Measurements from ENCODE around the gene ADGRG3. TPM values are rescaled to one million over a fixed set of nuclear protein-coding genes. Genes with fewer than 3 reads are reported as not detected.
A peak's percentile ranks its signal among the peaks of the same experiment; 100 is the strongest.

Gene ADGRG3
- total and polyA plus RNA-seq, 2 experiments from 2014 or later: not detected

GRCh38 chr16:57732714-57733113, 64.6 kb downstream of the ADGRG3 start (continued):
- no peak for TF ChIP-seq REST (IDR thresholded peaks at IDR 0.05; ENCODE audit: unreplicated experiment)
- TF ChIP-seq, protein P1, sequence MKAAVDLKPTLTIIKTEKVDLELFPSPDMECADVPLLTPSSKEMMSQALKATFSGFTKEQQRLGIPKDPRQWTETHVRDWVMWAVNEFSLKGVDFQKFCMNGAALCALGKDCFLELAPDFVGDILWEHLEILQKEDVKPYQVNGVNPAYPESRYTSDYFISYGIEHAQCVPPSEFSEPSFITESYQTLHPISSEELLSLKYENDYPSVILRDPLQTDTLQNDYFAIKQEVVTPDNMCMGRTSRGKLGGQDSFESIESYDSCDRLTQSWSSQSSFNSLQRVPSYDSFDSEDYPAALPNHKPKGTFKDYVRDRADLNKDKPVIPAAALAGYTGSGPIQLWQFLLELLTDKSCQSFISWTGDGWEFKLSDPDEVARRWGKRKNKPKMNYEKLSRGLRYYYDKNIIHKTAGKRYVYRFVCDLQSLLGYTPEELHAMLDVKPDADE (IDR thresholded peaks at IDR 0.05): no peak
- no peak for TF ChIP-seq NANOG (IDR thresholded peaks at IDR 0.05; ENCODE audit: borderline replicate concordance)
- no peak for TF ChIP-seq EZH2 (IDR thresholded peaks at IDR 0.05; ENCODE audit: low read depth, unreplicated experiment)
- TF ChIP-seq POLR2AphosphoS5 (IDR thresholded peaks at IDR 0.05; ENCODE audit: low read depth): no peak

DNA sequence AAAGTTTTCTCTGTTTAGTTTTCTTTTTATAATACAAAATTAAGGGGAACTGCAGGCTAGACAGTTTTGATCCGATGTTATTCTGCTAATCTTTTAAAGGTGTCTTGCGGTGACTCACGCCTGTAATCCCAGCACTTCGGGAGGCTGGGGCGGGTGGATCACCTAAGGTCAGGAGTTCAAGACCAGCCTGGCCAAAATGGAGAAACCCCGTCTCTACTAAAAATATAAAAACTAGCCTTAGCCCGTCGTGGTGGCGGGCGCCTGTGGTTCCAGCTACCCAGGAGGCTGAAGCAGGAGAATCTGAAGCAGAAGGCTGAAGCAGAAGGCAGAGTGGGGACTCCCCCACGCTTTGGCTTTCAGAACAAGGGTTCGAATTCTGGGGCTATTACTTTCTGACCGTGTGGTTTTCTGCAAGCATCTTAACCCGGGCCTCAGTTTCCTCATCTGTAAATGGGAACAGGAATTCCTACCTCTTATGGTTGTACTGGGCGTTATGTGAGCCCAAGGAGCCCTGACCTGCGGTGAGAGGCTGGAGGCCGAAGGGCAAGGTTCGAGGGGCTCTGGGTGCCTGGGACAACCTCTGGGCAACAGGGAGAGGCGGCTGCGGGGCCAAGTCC, 66.3 kb downstream of the ADGRG3 start:
- peak overlapping the region; percentile 80 for H3K4me2 ChIP-seq
- peaks cover 7% of the 10 kb centered on the region for H3K79me2 ChIP-seq (replicated peaks; ENCODE audit: insufficient read depth)
- H3K4me1 Mint-ChIP-seq: peaks cover 11% of the 10 kb centered on the region
- H3K9me3 Mint-ChIP-seq: no peaks in the 10 kb centered on the region; the same call in 2 of the 3 replicates
- peak overlapping the region; percentile 56 for H3K4me3 ChIP-seq
- H3K9me2 ChIP-seq (ENCODE audit: insufficient read depth): no peaks in the 10 kb centered on the region
- no peaks in the 10 kb centered on the region for H3K27me3 ChIP-seq (ENCODE audit: insufficient read depth)
- peak overlapping the region; percentile 100 for H3K27ac Mint-ChIP-seq
- H3K4me3 Mint-ChIP-seq: peak overlapping the region; percentile 99
- no peak for DNase-seq (ENCODE audit: low spot score)
- H3K36me3 Mint-ChIP-seq (ENCODE audit: low read depth): peaks cover 18% of the 10 kb centered on the region
- peaks cover 8% of the 10 kb centered on the region; the same call in 1 of the 2 replicates for H3K4me1 ChIP-seq (ENCODE audit: insufficient read depth)
- H3F3A ChIP-seq (replicated peaks; ENCODE audit: low read depth): no peaks in the 10 kb centered on the region
- H3K27ac ChIP-seq (ENCODE audit: low read depth): peak overlapping the region; percentile 64; the same call in 1 of the 2 replicates
- no peaks in the 10 kb centered on the region for H4K20me1 ChIP-seq (replicated peaks; ENCODE audit: insufficient read depth)
- peaks cover 9% of the 10 kb centered on the region for H3K27me3 Mint-ChIP-seq (ENCODE audit: insufficient read depth, low read depth, poor library complexity)
- no peaks in the 10 kb centered on the region for H3K36me3 ChIP-seq (ENCODE audit: insufficient read depth)
- H2AFZ ChIP-seq: no peak overlapping the region
- ATAC-seq: no peak
- TF ChIP-seq POLR2AphosphoS5 (IDR thresholded peaks at IDR 0.05; ENCODE audit: low read depth): no peak
- TF ChIP-seq STAT1 (IDR thresholded peaks at IDR 0.05; ENCODE audit: unreplicated experiment): no peak
- no peak for TF ChIP-seq CREB1 (CRISPR knock-in tag; IDR thresholded peaks at IDR 0.05; ENCODE audit: low read depth)
- TF ChIP-seq, protein P2, sequence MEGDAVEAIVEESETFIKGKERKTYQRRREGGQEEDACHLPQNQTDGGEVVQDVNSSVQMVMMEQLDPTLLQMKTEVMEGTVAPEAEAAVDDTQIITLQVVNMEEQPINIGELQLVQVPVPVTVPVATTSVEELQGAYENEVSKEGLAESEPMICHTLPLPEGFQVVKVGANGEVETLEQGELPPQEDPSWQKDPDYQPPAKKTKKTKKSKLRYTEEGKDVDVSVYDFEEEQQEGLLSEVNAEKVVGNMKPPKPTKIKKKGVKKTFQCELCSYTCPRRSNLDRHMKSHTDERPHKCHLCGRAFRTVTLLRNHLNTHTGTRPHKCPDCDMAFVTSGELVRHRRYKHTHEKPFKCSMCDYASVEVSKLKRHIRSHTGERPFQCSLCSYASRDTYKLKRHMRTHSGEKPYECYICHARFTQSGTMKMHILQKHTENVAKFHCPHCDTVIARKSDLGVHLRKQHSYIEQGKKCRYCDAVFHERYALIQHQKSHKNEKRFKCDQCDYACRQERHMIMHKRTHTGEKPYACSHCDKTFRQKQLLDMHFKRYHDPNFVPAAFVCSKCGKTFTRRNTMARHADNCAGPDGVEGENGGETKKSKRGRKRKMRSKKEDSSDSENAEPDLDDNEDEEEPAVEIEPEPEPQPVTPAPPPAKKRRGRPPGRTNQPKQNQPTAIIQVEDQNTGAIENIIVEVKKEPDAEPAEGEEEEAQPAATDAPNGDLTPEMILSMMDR (conservative IDR thresholded peaks at IDR 0.05; ENCODE audit: low read depth in 2 of 2): no peak
- TF ChIP-seq ZNF331 (CRISPR knock-in tag; IDR thresholded peaks at IDR 0.05; ENCODE audit: low read depth): no peak
- TF ChIP-seq REST (IDR thresholded peaks at IDR 0.05; ENCODE audit: unreplicated experiment): no peak
- TF ChIP-seq EZH2phosphoT487 (IDR thresholded peaks at IDR 0.05; ENCODE audit: unreplicated experiment): no peak
- TF ChIP-seq JUNB (IDR thresholded peaks at IDR 0.05; ENCODE audit: unreplicated experiment): no peak
- no peak for TF ChIP-seq EZH2 (IDR thresholded peaks at IDR 0.05; ENCODE audit: low read depth, unreplicated experiment)
- no peak for TF ChIP-seq ZNF114 (CRISPR knock-in tag; IDR thresholded peaks at IDR 0.05)
- TF ChIP-seq, protein P1 (IDR thresholded peaks at IDR 0.05): no peak
- TF ChIP-seq NANOG (IDR thresholded peaks at IDR 0.05; ENCODE audit: borderline replicate concordance): no peak

All from GM23338 (cell line).